ENCODE measurements around the gene SENP3.

Gene SENP3

DNA sequence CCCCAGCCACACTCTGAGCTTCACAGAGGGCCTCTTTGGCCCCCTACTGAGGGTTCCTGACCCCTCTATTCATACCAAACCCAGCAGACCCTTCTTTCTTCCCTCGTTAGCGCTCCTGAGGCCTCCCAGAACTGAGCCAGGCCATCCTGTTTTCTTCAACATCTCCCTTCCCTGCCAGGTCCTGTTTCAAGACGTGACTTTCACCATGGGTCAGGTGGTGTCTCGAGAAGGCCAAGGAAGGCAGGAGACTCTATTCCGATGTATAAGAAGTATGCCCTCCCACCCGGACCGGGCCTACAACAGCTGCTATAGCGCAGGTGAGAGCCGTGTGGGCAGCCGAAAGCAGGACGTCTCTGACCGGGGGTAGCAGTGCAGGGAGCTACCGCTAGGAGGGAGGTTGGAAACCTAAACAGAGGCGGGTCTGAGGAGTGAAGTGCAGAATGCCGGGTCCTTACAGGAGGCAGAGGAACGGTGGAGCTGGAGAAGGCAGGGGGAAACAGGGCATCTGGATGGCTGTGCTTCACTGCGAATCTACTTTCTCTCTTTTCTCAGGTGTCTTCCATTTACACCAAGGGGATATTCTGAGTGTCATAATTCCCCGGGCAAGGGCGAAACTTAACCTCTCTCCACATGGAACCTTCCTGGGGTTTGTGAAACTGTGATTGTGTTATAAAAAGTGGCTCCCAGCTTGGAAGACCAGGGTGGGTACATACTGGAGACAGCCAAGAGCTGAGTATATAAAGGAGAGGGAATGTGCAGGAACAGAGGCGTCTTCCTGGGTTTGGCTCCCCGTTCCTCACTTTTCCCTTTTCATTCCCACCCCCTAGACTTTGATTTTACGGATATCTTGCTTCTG is 1.3 kb upstream of the SENP3 start:
- no peaks in the 10 kb centered on the region for H3K9me3 ChIP-seq (ENCODE audit: severe bottlenecking)
- peak overlapping the region; percentile 48 for H3K27ac ChIP-seq
- no peaks in the 10 kb centered on the region for H3K27me3 ChIP-seq (ENCODE audit: insufficient read depth, low read depth, severe bottlenecking)
- TF ChIP-seq, protein P1, sequence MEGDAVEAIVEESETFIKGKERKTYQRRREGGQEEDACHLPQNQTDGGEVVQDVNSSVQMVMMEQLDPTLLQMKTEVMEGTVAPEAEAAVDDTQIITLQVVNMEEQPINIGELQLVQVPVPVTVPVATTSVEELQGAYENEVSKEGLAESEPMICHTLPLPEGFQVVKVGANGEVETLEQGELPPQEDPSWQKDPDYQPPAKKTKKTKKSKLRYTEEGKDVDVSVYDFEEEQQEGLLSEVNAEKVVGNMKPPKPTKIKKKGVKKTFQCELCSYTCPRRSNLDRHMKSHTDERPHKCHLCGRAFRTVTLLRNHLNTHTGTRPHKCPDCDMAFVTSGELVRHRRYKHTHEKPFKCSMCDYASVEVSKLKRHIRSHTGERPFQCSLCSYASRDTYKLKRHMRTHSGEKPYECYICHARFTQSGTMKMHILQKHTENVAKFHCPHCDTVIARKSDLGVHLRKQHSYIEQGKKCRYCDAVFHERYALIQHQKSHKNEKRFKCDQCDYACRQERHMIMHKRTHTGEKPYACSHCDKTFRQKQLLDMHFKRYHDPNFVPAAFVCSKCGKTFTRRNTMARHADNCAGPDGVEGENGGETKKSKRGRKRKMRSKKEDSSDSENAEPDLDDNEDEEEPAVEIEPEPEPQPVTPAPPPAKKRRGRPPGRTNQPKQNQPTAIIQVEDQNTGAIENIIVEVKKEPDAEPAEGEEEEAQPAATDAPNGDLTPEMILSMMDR (IDR thresholded peaks at IDR 0.05; ENCODE audit: low read depth, low read length) = peak; percentile 76
- peak overlapping the region; percentile 65 for H3K4me3 ChIP-seq (ENCODE audit: low read depth, low read length)
- peak; percentile 82 for DNase-seq
- H3K36me3 ChIP-seq = peaks cover 31% of the 10 kb centered on the region

DNA sequence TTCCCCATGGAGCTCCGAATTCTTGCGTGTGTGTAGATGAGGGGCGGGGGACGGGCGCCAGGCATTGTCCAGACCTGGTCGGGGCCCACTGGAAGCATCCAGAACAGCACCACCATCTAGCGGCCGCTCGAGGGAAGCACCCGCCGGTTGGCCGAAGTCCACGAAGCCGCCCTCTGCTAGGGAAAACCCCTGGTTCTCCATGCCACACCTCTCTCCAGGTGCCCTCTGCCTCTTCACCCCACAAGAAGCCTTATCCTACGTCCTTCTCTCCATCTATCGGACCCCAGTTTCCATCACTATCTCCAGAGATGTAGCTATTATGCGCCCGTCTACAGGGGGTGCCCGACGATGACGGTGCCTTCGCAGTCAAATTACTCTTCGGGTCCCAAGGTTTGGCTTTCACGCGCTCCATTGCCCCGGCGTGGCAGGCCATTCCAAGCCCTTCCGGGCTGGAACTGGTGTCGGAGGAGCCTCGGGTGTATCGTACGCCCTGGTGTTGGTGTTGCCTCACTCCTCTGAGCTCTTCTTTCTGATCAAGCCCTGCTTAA is 617 bp upstream of the SENP3 start:
- DNase-seq = peak; percentile 92
- Histone ChIP-seq H3K9me3 (ENCODE audit: severe bottlenecking) (no peaks in the 10 kb centered on the region), H3K27ac (peak overlapping the region; percentile 95), H3K36me3 (peaks cover 38% of the 10 kb centered on the region), H3K27me3 (ENCODE audit: insufficient read depth, low read depth, severe bottlenecking) (no peaks in the 10 kb centered on the region), H3K4me3 (ENCODE audit: low read depth, low read length) (peak overlapping the region; percentile 65)
- TF ChIP-seq, protein P1 (IDR thresholded peaks at IDR 0.05; ENCODE audit: low read depth, low read length) = peak; percentile 93

DNA sequence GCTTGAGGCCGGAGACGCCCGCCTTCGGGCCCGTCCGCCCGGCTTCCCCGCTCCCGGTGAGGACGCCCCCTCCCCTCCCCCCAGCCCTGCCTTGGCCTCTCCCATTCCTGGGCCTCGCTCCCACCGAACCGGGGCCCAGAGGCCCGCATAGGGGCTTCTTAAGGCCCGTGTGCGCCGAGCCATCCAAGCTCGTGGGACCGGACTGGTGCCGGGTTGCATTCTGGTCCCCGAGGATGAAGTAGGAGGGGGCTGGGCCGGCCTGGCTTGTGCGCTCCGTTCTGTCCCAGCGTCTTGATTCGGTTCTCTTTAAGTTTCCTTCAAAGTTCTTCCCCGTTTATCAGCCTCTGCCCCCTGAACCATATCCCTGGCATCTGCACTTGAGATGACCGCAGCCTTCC is 488 bp downstream of the SENP3 start:
- no peak for DNase-seq
- Histone ChIP-seq H3K27me3 (ENCODE audit: insufficient read depth, low read depth, severe bottlenecking) (no peaks in the 10 kb centered on the region), H3K36me3 (peaks cover 44% of the 10 kb centered on the region), H3K9me3 (ENCODE audit: severe bottlenecking) (no peaks in the 10 kb centered on the region), H3K27ac (peak overlapping the region; percentile 95), H3K4me3 (ENCODE audit: low read depth, low read length) (peak overlapping the region; percentile 65)
- TF ChIP-seq, protein P1 (IDR thresholded peaks at IDR 0.05; ENCODE audit: low read depth, low read length) = no peak

DNA sequence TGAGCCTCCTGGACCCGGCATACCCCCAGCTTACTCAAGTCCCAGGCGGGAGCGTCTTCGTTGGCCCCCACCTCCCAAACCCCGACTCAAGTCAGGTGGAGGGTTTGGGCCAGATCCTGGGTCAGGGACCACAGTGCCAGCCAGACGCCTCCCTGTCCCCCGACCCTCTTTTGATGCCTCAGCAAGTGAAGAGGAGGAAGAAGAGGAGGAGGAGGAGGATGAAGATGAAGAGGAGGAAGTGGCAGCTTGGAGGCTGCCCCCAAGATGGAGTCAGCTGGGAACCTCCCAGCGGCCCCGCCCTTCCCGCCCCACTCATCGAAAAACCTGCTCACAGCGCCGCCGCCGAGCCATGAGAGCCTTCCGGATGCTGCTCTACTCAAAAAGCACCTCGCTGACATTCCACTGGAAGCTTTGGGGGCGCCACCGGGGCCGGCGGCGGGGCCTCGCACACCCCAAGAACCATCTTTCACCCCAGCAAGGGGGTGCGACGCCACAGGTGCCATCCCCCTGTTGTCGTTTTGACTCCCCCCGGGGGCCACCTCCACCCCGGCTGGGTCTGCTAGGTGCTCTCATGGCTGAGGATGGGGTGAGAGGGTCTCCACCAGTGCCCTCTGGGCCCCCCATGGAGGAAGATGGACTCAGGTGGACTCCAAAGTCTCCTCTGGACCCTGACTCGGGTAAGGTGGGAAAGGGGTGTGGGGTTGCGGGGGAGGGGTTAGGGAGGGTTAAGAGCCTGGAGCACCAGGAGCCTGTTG is 1.6 kb downstream of the SENP3 start:
- TF ChIP-seq, protein P1 (IDR thresholded peaks at IDR 0.05; ENCODE audit: low read depth, low read length) = no peak
- Histone ChIP-seq H3K9me3 (ENCODE audit: severe bottlenecking) (no peaks in the 10 kb centered on the region), H3K36me3 (peaks cover 49% of the 10 kb centered on the region), H3K4me3 (ENCODE audit: low read depth, low read length) (no peak overlapping the region; the same call in 1 of the 2 replicates), H3K27ac (no peak overlapping the region), H3K27me3 (ENCODE audit: insufficient read depth, low read depth, severe bottlenecking) (no peaks in the 10 kb centered on the region)
- DNase-seq = no peak

DNA sequence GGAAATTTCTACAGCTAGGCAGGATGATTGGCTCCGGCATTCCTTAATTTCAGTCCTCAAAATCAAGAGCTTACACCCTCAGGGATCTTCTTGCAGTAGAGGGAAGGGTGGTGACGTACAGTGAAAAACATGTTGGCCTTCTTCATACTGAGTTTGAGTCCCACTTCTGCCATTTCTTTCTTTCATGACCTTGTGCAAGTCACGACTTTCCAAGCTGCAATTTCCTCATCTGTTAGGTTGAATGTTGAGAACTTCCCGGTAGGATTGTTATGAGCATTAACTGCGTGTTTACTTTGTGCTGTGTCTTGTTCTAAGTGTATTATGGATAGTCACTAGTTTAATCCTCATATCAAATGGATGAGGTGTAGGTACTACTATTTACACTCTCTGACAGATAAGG is 7.9 kb downstream of the SENP3 start:
- TF ChIP-seq, protein P1 (IDR thresholded peaks at IDR 0.05; ENCODE audit: low read depth, low read length) = no peak
- Histone ChIP-seq H3K27me3 (ENCODE audit: insufficient read depth, low read depth, severe bottlenecking) (no peaks in the 10 kb centered on the region), H3K36me3 (peaks cover 72% of the 10 kb centered on the region), H3K27ac (no peak overlapping the region), H3K9me3 (ENCODE audit: severe bottlenecking) (no peaks in the 10 kb centered on the region), H3K4me3 (ENCODE audit: low read depth, low read length) (no peak overlapping the region)
- DNase-seq = no peak

Data from WERI-Rb-1 (cell line).